Measurements from ENCODE around the gene MADCAM1.
"Not testable (repeated sequence)": the region's sequence is repeated elsewhere in the genome, so short reads cannot be mapped to it uniquely, and the experiment has no call there.

The MADCAM1 gene

GRCh38 chr19:496112-496665 lies at the start of gene MADCAM1:
Gene MADCAM1 (plus strand): TSS chr19:496486. CDS start chr19:496500, 14 bp downstream.
- DNase-seq, result peak; percentile 27

- DNase-seq, result no peak
These were observed 49.2 kb upstream of the MADCAM1 start for GRCh38 chr19:447064-447426.

- peak; percentile 62 for DNase-seq
These were observed 48.3 kb upstream of the MADCAM1 start for GRCh38 chr19:447816-448560.

- DNase-seq, result no peak
These were observed 46.4 kb upstream of the MADCAM1 start for GRCh38 chr19:449916-450315.

GRCh38 chr19:450912-451481 lies 45.3 kb upstream of the MADCAM1 start:
- not testable (repeated sequence) for DNase-seq

GRCh38 chr19:452829-453228 lies 43.5 kb upstream of the MADCAM1 start:
- no peak for DNase-seq

- peak; percentile 22 for DNase-seq
These were observed 42.7 kb upstream of the MADCAM1 start for GRCh38 chr19:453606-454005.

GRCh38 chr19:455031-455705 lies 41.1 kb upstream of the MADCAM1 start:
- DNase-seq, result no peak

GRCh38 chr19:455851-456546 lies 40.3 kb upstream of the MADCAM1 start:
- no peak for DNase-seq

GRCh38 chr19:456547-457110 lies 39.7 kb upstream of the MADCAM1 start:
- DNase-seq, result no peak

- DNase-seq, result no peak
These were observed 38.6 kb upstream of the MADCAM1 start for GRCh38 chr19:457636-458035.

GRCh38 chr19:458091-459042 lies 37.9 kb upstream of the MADCAM1 start:
- no peak for DNase-seq

GRCh38 chr19:459724-460511 lies 36.4 kb upstream of the MADCAM1 start:
- DNase-seq, result peak; percentile 87

GRCh38 chr19:460877-461720 lies 35.2 kb upstream of the MADCAM1 start, which contains the start of gene SHC2:
Gene SHC2 (minus strand): TSS chr19:461033. CDS start chr19:460996, 37 bp downstream.
- DNase-seq, result peak; percentile 64

GRCh38 chr19:461721-462551 lies 34.4 kb upstream of the MADCAM1 start:
- DNase-seq, result peak; percentile 52

- no peak for DNase-seq
These were observed 32.6 kb upstream of the MADCAM1 start for GRCh38 chr19:463483-464207.

GRCh38 chr19:464208-464545 lies 32.1 kb upstream of the MADCAM1 start:
- no peak for DNase-seq

Data from left hindlimb (tissue), 1 donor.